NCI-H2107 (cell line): ENCODE measurements around the gene CALCOCO2.

Experiments used
- DNase-seq: peaks from one replicate; lab custom pipeline; 2025; lab: John Stamatoyannopoulos, UW

The CALCOCO2 gene

GRCh38 chr17:48873696-48874443 is 43.0 kb downstream of the CALCOCO2 start:
- DNase-seq = no peak

GRCh38 chr17:48878920-48879898 is 48.4 kb downstream of the CALCOCO2 start:
- DNase-seq = peak; percentile 46

GRCh38 chr17:48882272-48882671 is 51.4 kb downstream of the CALCOCO2 start:
- no peak for DNase-seq

- DNase-seq = no peak
These were observed 52.3 kb downstream of the CALCOCO2 start for GRCh38 chr17:48883171-48883570.

GRCh38 chr17:48890086-48890485 is 59.3 kb downstream of the CALCOCO2 start:
- no peak for DNase-seq

- no peak for DNase-seq
These were observed 62.3 kb downstream of the CALCOCO2 start for GRCh38 chr17:48892940-48893645.

- DNase-seq = no peak
These were observed 63.0 kb downstream of the CALCOCO2 start for GRCh38 chr17:48893646-48894508.

- DNase-seq = no peak
These were observed 64.1 kb downstream of the CALCOCO2 start for GRCh38 chr17:48894886-48895285.

GRCh38 chr17:48901241-48901640 is 70.4 kb downstream of the CALCOCO2 start:
- DNase-seq = no peak

- no peak for DNase-seq
These were observed 72.6 kb downstream of the CALCOCO2 start for GRCh38 chr17:48903401-48903800.

- no peak for DNase-seq
These were observed 73.6 kb downstream of the CALCOCO2 start for GRCh38 chr17:48904428-48904827.

GRCh38 chr17:48905987-48906515 is 75.2 kb downstream of the CALCOCO2 start:
- no peak for DNase-seq

- no peak for DNase-seq
These were observed 76.8 kb downstream of the CALCOCO2 start for GRCh38 chr17:48907713-48908046.

- peak; percentile 80 for DNase-seq
These were observed 77.4 kb downstream of the CALCOCO2 start, which contains the start of gene UBE2Z for GRCh38 chr17:48908047-48908843. Gene UBE2Z, plus strand, starts transcription at chr17:48908407. Its CDS starts 97 bp downstream, at chr17:48908504.

- DNase-seq = peak; percentile 56
These were observed 78.1 kb downstream of the CALCOCO2 start for GRCh38 chr17:48908853-48909394.

- no peak for DNase-seq
These were observed 78.9 kb downstream of the CALCOCO2 start for GRCh38 chr17:48909783-48910182.

- no peak for DNase-seq
These were observed 79.5 kb downstream of the CALCOCO2 start for GRCh38 chr17:48910370-48910769.

GRCh38 chr17:48912476-48912875 is 81.6 kb downstream of the CALCOCO2 start:
- DNase-seq = no peak
